GM12878 (cell line): ENCODE data around the gene ROBO1.

Experiments used
- ASH2L ChIP-seq: fragments of 300-600, 200-600 bp; sonication (generic); IDR thresholded peaks from 2 replicates; pipeline ENCODE4 v1.6.1; 2017; ENCODE audit warnings: low read depth, mild to moderate bottlenecking, borderline replicate concordance
- CTCF ChIP-seq, 3 experiments: IDR thresholded peaks in 2 of 3; conservative IDR thresholded peaks in 1 of 3; 2 replicates each; pipeline ENCODE4 v1.5.1; 2011; ENCODE audit warnings: low read depth in 3 of 3, low read length in 3 of 3, mild to moderate bottlenecking in 3 of 3, control low read depth in 2 of 3, moderate library complexity in 2 of 3, inconsistent platforms in 1 of 3, mixed read lengths in 1 of 3; ENCODE audit not compliant: control insufficient read depth in 2 of 3, insufficient read depth in 1 of 3; ENCODE audit errors: extremely low read depth in 1 of 3
- E2F4 ChIP-seq: IDR thresholded peaks from 2 replicates; pipeline ENCODE4 v1.6.1; 2012; ENCODE audit warnings: low read depth, low read length, improper control_type of control experiment
- ESRRA ChIP-seq: IDR thresholded peaks from 2 replicates; pipeline ENCODE4 v1.6.1; 2012; ENCODE audit warnings: mild to moderate bottlenecking, low read length, improper control_type of control experiment
- EZH2 ChIP-seq: IDR thresholded peaks from 2 replicates; pipeline ENCODE4 v1.6.1; 2012; ENCODE audit warnings: low read depth, mild to moderate bottlenecking, control low read depth, inconsistent platforms, low read length, borderline replicate concordance; ENCODE audit not compliant: control insufficient read depth
- HDAC2 ChIP-seq: fragments of 200-600 bp; sonication (generic); IDR thresholded peaks from 2 replicates; pipeline ENCODE4 v1.6.1; 2017
- IRF3 ChIP-seq: fragments of 450-650 bp; IDR thresholded peaks from 2 replicates; pipeline ENCODE4 v1.6.1; 2014; ENCODE audit warnings: mild to moderate bottlenecking
- JUND ChIP-seq: IDR thresholded peaks from 2 replicates; pipeline ENCODE4 v1.6.1; 2012; ENCODE audit warnings: low read depth, mild to moderate bottlenecking, low read length, improper control_type of control experiment, moderate library complexity
- RAD51 ChIP-seq: fragments of 450-650 bp; IDR thresholded peaks from 2 replicates; pipeline ENCODE4 v1.6.1; 2016; ENCODE audit warnings: moderate library complexity, mild to moderate bottlenecking, inconsistent platforms
- SRF ChIP-seq, 2 experiments: IDR thresholded peaks; 2 replicates each; pipeline ENCODE4 v1.6.1; 2011; ENCODE audit warnings: low read depth in 2 of 2, low read length in 2 of 2, mild to moderate bottlenecking in 1 of 2, moderate library complexity in 1 of 2
- TAF1 ChIP-seq: IDR thresholded peaks from 2 replicates; pipeline ENCODE4 v1.6.1; 2011; ENCODE audit warnings: mild to moderate bottlenecking, low read depth, low read length, borderline replicate concordance

GRCh38 chr3:78802562-78802930 lies 965.3 kb downstream of the ROBO1 start:
- TF ChIP-seq CTCF (IDR thresholded peaks at IDR 0.05 in 2 of 3, conservative IDR thresholded peaks at IDR 0.05 in 1 of 3; ENCODE audit: control insufficient read depth in 2 of 3, extremely low read depth in 1 of 3, insufficient read depth in 1 of 3, low read depth in 3 of 3, low read length in 3 of 3), result no peak
- no peak for TF ChIP-seq IRF3
- TF ChIP-seq HDAC2, result no peak
- TF ChIP-seq EZH2, result no peak
- no peak for TF ChIP-seq ASH2L
- no peak for TF ChIP-seq SRF (IDR thresholded peaks at IDR 0.05; ENCODE audit: low read depth in 2 of 2, low read length in 2 of 2)
- TF ChIP-seq ESRRA, result no peak
- TF ChIP-seq E2F4, result no peak
- TF ChIP-seq JUND, result no peak
- no peak for TF ChIP-seq TAF1
- no peak for TF ChIP-seq RAD51
